ENCODE results near the gene PDGFC.

DNA sequence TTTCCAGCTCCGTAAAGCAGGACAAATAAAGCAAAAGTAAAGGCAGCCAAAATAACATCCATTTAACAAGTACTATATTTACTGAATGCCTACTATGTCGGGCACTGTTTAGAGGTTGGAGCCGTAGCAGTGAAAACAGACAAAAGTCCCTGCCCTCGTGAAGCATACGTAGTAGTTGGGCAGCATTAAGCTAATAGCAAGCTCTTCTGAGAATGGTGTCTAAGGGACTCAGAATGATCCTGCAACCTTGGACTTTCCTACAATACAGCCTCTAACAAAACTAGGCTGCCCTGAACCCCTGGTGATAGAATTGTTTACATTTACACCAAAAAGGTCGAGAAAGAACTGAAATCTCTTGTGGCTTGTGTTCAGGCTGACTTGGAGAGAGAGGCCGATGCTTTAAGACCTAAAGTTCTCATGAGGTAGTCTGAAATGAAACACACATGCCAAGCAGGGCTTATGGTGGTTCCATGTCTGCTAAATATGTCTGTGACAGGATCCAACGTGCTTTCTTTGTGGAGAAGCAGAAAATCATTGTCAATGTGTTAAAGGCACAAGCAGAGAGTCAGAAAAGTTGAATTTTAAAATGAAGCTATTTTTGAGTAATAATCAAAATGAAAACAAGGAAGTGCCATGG, 898 bp upstream of the PDGFC start:
- TF ChIP-seq, protein P1, sequence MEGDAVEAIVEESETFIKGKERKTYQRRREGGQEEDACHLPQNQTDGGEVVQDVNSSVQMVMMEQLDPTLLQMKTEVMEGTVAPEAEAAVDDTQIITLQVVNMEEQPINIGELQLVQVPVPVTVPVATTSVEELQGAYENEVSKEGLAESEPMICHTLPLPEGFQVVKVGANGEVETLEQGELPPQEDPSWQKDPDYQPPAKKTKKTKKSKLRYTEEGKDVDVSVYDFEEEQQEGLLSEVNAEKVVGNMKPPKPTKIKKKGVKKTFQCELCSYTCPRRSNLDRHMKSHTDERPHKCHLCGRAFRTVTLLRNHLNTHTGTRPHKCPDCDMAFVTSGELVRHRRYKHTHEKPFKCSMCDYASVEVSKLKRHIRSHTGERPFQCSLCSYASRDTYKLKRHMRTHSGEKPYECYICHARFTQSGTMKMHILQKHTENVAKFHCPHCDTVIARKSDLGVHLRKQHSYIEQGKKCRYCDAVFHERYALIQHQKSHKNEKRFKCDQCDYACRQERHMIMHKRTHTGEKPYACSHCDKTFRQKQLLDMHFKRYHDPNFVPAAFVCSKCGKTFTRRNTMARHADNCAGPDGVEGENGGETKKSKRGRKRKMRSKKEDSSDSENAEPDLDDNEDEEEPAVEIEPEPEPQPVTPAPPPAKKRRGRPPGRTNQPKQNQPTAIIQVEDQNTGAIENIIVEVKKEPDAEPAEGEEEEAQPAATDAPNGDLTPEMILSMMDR (IDR thresholded peaks at IDR 0.05): no peak
- no peak for TF ChIP-seq POLR2AphosphoS5 (IDR thresholded peaks at IDR 0.05)
- no peak for TF ChIP-seq EP300 (IDR thresholded peaks at IDR 0.05)

All from gastroesophageal sphincter (tissue), 3 donors.